Measurements from ENCODE around the gene GAREM2.
"Not testable (repeated sequence)": the region's sequence is repeated elsewhere in the genome, so short reads cannot be mapped to it uniquely, and the experiment has no call there.

The GAREM2 gene

GRCh38 chr2:26172871-26173775, at the start of gene GAREM2:
Gene GAREM2, plus strand, starts transcription at chr2:26173088. Its CDS starts 133 bp downstream, at chr2:26173221.
- no peak for DNase-seq (ENCODE audit: low read depth, low spot score)

DNA sequence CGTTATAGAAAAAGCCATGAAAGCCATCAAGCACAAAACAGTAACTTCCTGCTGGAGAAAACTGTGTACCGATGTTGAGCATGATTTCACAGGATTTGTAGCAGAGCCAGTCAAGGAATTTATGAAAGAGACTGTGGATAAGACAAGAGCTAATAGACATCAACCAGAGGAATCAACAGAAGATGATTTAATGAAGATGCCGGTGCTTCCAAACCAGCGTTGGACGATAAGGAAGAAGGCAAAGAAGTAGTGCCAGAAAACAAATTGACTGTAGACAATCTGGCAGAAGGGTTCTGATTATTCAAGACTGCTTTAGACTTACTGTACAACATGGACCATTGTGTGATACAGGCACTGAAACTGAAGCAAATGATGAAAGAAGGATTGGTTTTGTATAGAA, 49.5 kb upstream of the GAREM2 start:
- no peak for DNase-seq (ENCODE audit: low read depth, low spot score)

DNA sequence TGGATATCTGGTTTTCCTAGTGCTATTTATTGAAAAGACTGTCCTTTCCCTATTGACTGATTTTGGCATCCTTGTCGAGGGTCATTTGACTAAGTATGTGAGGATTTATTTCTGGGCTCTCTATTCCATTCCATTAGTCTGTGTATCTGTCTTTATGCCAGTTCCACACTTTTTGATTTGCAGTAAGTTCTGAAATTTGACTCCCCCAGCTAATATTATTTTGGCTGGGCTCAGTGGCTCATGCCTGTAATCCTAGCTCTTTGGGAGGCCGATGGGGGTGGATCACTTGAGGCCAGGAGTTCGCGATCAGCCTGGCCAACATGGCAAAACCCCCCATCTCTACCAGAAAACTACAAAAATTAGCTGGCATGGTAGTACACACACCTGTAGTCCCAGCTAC, 46.8 kb upstream of the GAREM2 start:
- no peak for DNase-seq (ENCODE audit: low read depth, low spot score)

DNA sequence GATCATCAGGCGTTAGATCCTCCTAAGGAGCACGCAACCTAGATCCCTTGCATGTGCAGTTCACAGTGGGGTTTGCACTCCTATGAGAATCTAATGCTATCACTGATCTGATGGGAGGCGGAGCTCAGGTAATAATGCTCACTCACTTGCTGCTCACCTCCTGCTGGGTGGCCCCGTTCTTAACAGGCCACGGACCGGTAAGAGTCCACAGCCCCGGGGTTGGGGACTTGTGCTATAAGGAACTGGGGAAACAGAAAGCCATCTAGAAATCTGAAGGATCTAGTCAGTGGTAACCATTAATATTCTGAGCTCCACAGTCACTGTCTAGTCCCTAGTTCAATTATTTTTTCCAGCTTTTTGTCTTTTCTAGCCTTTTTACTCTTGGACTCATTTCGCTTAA, 44.7 kb upstream of the GAREM2 start:
- no peak for DNase-seq (ENCODE audit: low read depth, low spot score)

GRCh38 chr2:26130763-26131162, 42.1 kb upstream of the GAREM2 start:
- no peak for DNase-seq (ENCODE audit: low read depth, low spot score)

GRCh38 chr2:26136451-26136850, 36.4 kb upstream of the GAREM2 start:
- DNase-seq (ENCODE audit: low read depth, low spot score), result no peak

DNA sequence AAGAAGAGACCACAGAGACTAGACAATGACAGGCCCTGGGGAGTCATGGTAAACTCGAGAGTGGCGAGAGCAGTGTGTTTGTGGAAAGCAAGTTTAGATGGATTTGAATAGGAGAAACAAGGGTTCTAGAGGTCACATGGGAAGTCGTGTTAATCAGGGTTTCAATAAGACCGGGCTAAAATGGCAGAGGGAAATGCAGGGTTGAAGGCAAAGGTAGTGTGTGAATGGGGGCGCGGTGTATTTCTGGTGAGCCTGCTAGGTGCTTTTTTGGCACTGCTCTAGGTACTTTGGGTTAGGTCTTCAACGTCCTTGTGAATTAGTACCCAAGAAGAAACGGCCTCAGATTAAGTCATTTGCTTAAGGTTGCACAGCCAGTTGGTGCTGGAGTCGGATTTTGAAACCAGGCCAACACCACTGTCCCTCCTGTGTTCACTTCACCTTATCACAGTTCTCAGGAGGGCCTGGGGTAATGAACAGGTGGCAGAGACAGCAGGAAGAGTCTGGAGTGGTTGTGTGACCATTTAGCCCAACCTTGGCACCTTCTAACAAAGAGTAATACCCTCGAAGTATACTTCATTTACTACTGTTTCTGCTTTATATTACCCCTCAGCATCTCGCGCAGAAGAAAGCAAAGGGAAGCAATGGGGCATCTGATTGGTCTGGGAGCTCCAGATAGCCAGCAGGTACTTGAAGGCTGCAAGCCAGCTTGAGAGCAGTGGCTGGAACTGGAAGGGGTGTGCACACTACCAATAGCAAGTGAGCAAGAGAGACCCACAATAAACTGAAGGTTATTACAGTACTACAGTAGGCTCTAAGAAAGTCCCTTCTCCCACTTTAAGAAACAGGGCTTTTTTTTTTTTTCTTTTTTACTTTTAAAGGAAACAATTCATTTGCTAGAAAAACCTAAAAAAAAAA, 33.4 kb upstream of the GAREM2 start:
- DNase-seq (ENCODE audit: low read depth, low spot score), result no peak

- DNase-seq (ENCODE audit: low read depth, low spot score), result no peak
Observed at GRCh38 chr2:26141145-26141769, 31.6 kb upstream of the GAREM2 start.

- no peak for DNase-seq (ENCODE audit: low read depth, low spot score)
Observed at GRCh38 chr2:26144031-26144430, 28.9 kb upstream of the GAREM2 start.

- no peak for DNase-seq (ENCODE audit: low read depth, low spot score)
Observed at GRCh38 chr2:26144953-26145680, 27.8 kb upstream of the GAREM2 start.

DNA sequence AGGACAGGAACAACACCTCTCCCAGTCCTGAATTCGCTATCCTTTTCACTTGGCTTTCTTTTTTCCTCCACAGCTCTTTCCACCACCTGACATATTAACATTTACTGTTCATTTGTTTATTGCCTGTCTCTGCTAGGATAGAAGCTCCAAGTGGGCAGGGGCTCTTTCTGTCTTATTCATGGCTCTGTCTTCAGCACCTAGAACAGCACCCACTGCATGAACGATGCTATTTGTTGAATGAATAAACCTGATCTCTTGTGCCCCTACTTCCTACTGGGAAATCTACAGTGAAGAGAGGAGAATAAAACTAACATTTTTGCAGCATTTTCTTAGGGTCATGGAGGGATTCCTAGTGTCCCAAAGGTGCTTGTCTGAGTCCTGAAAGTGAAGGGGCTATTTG, 24.4 kb upstream of the GAREM2 start:
- no peak for DNase-seq (ENCODE audit: low read depth, low spot score)

DNA sequence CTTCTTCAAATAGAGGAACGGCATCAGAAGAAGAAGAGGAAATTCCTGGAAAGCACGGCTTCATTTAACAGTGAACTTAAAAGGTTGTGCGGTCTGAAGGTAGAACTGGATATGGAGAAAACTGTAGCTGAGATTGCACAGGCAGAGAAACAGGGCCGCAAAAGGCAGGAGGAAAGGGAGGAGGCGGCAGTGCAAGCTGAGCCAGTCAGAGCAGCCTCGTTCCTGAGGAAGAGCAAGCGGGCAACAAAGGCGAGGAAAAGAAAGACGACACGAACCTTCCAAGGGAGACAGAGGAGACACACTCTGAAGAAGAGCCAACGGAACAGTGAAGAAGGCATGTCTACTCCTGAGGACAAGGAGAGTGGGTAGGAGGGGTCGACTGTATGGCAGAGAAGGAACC, 22.6 kb upstream of the GAREM2 start:
- DNase-seq (ENCODE audit: low read depth, low spot score), result no peak

DNA sequence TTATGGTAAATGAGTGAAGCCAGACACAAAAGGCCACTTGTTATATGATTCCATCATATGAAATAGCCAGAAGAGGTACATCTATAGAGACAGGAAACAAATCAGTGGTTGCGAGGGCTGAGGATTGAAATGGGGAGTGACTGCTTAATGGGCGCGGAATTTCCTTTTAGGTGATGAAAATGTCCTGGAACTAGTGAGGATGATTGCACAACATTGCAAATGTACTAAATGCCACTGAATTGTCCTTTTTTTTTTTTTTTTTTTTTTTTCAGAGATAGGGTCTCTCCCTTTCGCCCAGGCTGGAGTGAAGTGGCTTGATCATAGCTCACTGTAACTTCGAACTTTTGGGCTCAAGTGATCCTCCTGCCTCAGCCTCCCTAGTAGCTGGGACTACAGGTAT, 15.3 kb upstream of the GAREM2 start:
- no peak for DNase-seq (ENCODE audit: low read depth, low spot score)

GRCh38 chr2:26161926-26162325, 11.0 kb upstream of the GAREM2 start:
- DNase-seq (ENCODE audit: low read depth, low spot score), result no peak

DNA sequence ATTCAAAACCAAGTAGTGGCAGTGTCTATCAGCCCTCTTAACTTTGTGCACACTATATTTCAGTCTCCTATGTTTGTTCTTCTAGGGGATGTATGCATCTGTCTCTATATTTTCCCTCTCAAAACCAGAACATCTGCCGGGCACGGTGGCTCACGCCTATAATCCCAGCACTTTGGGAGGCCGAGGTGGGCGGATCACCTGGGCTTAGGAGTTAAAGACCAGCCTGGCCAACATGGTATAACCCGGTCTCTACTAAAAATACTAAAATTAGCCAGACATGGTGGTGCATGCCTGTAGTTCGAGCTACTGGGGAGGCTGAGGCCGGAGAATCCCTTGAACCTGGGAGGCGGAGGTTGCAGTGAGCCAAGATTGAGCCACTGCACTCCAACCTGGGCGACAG, 9.9 kb upstream of the GAREM2 start:
- DNase-seq (ENCODE audit: low read depth, low spot score), result no peak

GRCh38 chr2:26164231-26164630, 8.7 kb upstream of the GAREM2 start:
- DNase-seq (ENCODE audit: low read depth, low spot score), result no peak

DNA sequence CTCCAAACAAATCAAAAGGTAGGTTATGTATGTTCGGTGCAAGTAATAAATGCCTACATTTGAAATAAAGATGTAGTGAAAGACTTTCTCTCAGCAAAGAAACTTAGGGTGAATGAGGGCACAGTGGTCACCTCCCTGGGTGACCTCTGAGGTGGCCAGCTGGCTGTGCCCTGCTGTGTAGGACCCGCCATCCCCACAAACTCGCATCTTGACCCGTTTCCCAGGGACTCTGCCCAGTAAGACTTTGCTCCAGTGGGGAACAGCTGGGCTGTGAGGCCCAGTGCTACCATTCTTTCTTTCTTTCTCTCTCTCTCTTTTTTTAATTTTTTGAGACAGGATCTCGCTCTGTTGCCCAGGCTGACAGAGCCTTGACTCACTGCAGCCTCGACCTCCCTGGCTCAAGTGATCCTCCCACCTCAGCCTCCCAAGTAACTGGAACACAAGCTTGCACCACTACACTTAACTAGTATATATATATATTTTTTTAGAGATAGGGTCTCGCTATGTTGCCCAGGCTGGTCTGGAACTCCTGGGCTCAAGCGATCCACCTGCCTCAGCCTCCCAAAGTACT, 8.2 kb upstream of the GAREM2 start:
- DNase-seq (ENCODE audit: low read depth, low spot score), result no peak

- DNase-seq (ENCODE audit: low read depth, low spot score), result no peak
Observed at GRCh38 chr2:26165403-26165802, 7.5 kb upstream of the GAREM2 start.

GRCh38 chr2:26166541-26166940, 6.3 kb upstream of the GAREM2 start:
- not testable (repeated sequence) for DNase-seq (ENCODE audit: low read depth, low spot score)

- DNase-seq (ENCODE audit: low read depth, low spot score), result no peak
Observed at GRCh38 chr2:26168785-26169184, 4.1 kb upstream of the GAREM2 start.

DNA sequence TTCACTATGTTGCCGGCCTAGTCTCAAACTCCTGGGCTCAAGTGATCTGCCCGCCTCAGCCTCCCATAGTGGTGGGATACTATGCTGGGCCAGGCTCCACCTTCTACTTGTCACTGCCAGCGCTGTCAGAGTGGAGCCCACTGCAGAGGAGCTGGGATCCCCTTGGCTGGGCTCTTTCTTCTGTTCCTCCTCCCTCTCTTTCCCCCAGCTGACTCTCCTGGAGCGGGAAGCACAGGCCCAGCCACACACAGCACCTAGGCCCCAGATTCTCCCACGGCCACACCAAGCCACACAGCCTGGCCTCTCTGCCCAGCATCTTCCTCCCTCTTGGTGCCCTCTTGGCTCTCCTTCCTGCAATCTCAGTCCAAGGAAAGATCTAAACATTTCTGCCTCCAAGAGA, 3.7 kb upstream of the GAREM2 start:
- DNase-seq (ENCODE audit: low read depth, low spot score), result no peak

All from brain pericyte (primary cell).